ENCODE data around the gene TMEM59L.
"Not testable (repeated sequence)": the region's sequence is repeated elsewhere in the genome, so short reads cannot be mapped to it uniquely, and the experiment has no call there.

The TMEM59L gene

GRCh38 chr19:18612772-18613588, at the start of gene TMEM59L:
Gene TMEM59L (plus strand): TSS chr19:18612870. CDS start chr19:18612959, 89 bp downstream.
- no peak for DNase-seq (ENCODE audit: low read depth in 1 of 2, low spot score in 1 of 2)

- DNase-seq (ENCODE audit: low read depth in 1 of 2, low spot score in 1 of 2) = no peak
These were observed 45.7 kb upstream of the TMEM59L start for GRCh38 chr19:18566953-18567352.

GRCh38 chr19:18568367-18568766, 44.3 kb upstream of the TMEM59L start:
- DNase-seq (ENCODE audit: low read depth in 1 of 2, low spot score in 1 of 2) = no peak

GRCh38 chr19:18571564-18572344, 40.9 kb upstream of the TMEM59L start, which contains the start of gene UBA52:
Gene UBA52 (plus strand): TSS chr19:18571857. CDS start chr19:18573301, 1,444 bp downstream.
- peak; percentile 98 to 99 for DNase-seq (ENCODE audit: low read depth in 1 of 2, low spot score in 1 of 2)

GRCh38 chr19:18574691-18575291, 37.9 kb upstream of the TMEM59L start:
- no peak for DNase-seq (ENCODE audit: low read depth in 1 of 2, low spot score in 1 of 2)

GRCh38 chr19:18576383-18576782, 36.3 kb upstream of the TMEM59L start:
- no peak for DNase-seq (ENCODE audit: low read depth in 1 of 2, low spot score in 1 of 2)

GRCh38 chr19:18577365-18577914, 35.2 kb upstream of the TMEM59L start:
- no peak for DNase-seq (ENCODE audit: low read depth in 1 of 2, low spot score in 1 of 2)

GRCh38 chr19:18580311-18580710, 32.4 kb upstream of the TMEM59L start:
- no peak for DNase-seq (ENCODE audit: low read depth in 1 of 2, low spot score in 1 of 2)

- no peak for DNase-seq (ENCODE audit: low read depth in 1 of 2, low spot score in 1 of 2)
These were observed 26.4 kb upstream of the TMEM59L start for GRCh38 chr19:18586306-18586705.

GRCh38 chr19:18587561-18587960, 25.1 kb upstream of the TMEM59L start:
- DNase-seq (ENCODE audit: low read depth in 1 of 2, low spot score in 1 of 2) = no peak

- DNase-seq (ENCODE audit: low read depth in 1 of 2, low spot score in 1 of 2) = no peak
These were observed 24.6 kb upstream of the TMEM59L start for GRCh38 chr19:18587962-18588610.

GRCh38 chr19:18588611-18589379, 23.9 kb upstream of the TMEM59L start, which contains the start of gene REX1BD:
Gene REX1BD (plus strand): TSS chr19:18588798. CDS start chr19:18588802, 4 bp downstream.
- DNase-seq (ENCODE audit: low read depth in 1 of 2, low spot score in 1 of 2) = peak; percentile 73 to 83

- DNase-seq (ENCODE audit: low read depth in 1 of 2, low spot score in 1 of 2) = peak in 1 of 2 donors; percentile 51
These were observed 23.0 kb upstream of the TMEM59L start for GRCh38 chr19:18589380-18590272.

GRCh38 chr19:18590273-18591272, 22.1 kb upstream of the TMEM59L start:
- no peak for DNase-seq (ENCODE audit: low read depth in 1 of 2, low spot score in 1 of 2)

- DNase-seq (ENCODE audit: low read depth in 1 of 2, low spot score in 1 of 2) = no peak
These were observed 20.8 kb upstream of the TMEM59L start for GRCh38 chr19:18591735-18592385.

- not testable (repeated sequence) for DNase-seq (ENCODE audit: low read depth in 1 of 2, low spot score in 1 of 2)
These were observed 19.9 kb upstream of the TMEM59L start for GRCh38 chr19:18592732-18593131.
